ENCODE measurements around the gene ABI3. TPM values are rescaled to one million over a fixed set of nuclear protein-coding genes. Genes with fewer than 3 reads are reported as not detected.

The ABI3 gene
- total and polyA plus RNA-seq, 9 of the 15 experiments (the other 6 are each of a cell fraction or from before 2014, with no cell fraction given), result not detected

DNA sequence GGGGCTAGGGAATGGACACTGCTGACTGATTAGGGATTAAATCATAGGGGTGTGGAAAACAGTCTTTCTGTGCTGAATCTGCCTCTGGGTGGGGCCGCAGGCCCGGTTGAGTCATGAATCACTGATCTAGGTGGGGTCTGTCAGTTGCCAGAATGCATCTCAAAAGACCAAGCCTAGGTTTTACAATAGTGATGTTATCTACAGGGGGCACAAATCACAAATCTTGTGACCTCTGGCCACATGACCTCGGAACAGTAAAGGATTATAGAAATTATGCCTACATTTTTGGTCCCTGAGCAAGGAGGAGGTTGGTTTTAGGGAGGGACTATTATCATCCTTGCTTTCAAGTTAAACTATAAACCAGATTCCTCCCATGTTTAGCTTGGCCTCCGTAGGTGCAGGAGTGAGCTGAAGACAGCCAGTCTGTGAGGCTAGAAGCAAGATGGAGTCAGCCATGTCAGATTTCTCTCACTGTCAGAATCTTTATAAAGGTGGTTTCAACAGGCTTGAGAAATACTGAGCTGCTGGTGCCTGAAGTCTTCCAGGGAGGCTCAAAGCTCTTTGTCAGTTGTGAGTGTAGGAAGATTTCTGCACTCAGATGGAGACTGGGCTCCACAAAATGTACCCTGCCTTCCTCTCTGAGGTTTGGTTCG lies 13.0 kb upstream of the ABI3 start (continued):
- TF ChIP-seq, protein P1, sequence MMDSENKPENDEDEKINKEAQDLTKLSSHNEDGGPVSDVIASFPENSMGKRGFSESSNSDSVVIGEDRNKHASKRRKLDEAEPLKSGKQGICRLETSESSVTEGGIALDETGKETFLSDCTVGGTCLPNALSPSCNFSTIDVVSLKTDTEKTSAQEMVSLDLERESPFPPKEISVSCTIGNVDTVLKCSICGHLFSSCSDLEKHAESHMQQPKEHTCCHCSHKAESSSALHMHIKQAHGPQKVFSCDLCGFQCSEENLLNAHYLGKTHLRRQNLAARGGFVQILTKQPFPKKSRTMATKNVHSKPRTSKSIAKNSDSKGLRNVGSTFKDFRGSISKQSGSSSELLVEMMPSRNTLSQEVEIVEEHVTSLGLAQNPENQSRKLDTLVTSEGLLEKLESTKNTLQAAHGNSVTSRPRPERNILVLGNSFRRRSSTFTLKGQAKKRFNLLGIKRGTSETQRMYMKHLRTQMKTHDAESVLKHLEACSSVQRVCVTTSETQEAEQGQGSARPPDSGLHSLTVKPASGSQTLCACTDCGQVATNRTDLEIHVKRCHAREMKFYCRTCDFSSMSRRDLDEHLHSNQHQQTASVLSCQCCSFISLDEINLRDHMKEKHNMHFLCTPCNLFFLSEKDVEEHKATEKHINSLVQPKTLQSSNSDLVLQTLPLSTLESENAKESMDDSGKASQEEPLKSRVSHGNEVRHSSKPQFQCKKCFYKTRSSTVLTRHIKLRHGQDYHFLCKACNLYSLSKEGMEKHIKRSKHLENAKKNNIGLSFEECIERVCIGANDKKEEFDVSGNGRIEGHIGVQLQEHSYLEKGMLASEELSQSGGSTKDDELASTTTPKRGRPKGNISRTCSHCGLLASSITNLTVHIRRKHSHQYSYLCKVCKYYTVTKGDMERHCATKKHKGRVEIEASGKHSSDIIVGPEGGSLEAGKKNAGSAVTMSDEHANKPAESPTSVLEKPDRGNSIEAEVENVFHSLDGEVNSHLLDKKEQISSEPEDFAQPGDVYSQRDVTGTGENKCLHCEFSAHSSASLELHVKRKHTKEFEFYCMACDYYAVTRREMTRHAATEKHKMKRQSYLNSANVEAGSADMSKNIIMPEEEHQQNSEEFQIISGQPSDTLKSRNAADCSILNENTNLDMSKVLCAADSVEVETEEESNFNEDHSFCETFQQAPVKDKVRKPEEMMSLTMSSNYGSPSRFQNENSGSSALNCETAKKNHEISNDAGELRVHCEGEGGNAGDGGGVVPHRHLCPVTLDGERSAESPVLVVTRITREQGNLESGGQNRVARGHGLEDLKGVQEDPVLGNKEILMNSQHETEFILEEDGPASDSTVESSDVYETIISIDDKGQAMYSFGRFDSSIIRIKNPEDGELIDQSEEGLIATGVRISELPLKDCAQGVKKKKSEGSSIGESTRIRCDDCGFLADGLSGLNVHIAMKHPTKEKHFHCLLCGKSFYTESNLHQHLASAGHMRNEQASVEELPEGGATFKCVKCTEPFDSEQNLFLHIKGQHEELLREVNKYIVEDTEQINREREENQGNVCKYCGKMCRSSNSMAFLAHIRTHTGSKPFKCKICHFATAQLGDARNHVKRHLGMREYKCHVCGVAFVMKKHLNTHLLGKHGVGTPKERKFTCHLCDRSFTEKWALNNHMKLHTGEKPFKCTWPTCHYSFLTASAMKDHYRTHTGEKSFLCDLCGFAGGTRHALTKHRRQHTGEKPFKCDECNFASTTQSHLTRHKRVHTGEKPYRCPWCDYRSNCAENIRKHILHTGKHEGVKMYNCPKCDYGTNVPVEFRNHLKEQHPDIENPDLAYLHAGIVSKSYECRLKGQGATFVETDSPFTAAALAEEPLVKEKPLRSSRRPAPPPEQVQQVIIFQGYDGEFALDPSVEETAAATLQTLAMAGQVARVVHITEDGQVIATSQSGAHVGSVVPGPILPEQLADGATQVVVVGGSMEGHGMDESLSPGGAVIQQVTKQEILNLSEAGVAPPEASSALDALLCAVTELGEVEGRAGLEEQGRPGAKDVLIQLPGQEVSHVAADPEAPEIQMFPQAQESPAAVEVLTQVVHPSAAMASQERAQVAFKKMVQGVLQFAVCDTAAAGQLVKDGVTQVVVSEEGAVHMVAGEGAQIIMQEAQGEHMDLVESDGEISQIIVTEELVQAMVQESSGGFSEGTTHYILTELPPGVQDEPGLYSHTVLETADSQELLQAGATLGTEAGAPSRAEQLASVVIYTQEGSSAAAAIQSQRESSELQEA (IDR thresholded peaks at IDR 0.05; ENCODE audit: low read depth), result no peak
- no peak for TF ChIP-seq ZNF311 (CRISPR knock-in tag; IDR thresholded peaks at IDR 0.05)
- no peak for TF ChIP-seq SP1 (CRISPR knock-in tag; IDR thresholded peaks at IDR 0.05)
- no peak for TF ChIP-seq ZBTB8A (IDR thresholded peaks at IDR 0.05; ENCODE audit: partially characterized antibody)

Data from K562 (cell line).